ENCODE results near the gene AGRN. TPM values are rescaled to one million over a fixed set of nuclear protein-coding genes. Genes with fewer than 3 reads are reported as not detected.
A peak's percentile ranks its signal among the peaks of the same experiment; 100 is the strongest.

AGRN gene
- total RNA-seq, 1 experiment from 2014 or later, result 286 TPM

GRCh38 chr1:1068517-1069055, 48.7 kb downstream of the AGRN start:
- Mint-ChIP-seq H3K27ac (ENCODE audit: low read depth, unreplicated experiment) (no peak overlapping the region), H3K9me3 (ENCODE audit: unreplicated experiment) (no peaks in the 10 kb centered on the region), H3K36me3 (ENCODE audit: insufficient read depth, unreplicated experiment) (no peaks in the 10 kb centered on the region), H3K27me3 (ENCODE audit: insufficient read depth, unreplicated experiment) (no peaks in the 10 kb centered on the region), H3K4me3 (ENCODE audit: unreplicated experiment) (peak overlapping the region; percentile 56), H3K4me1 (ENCODE audit: insufficient read depth, unreplicated experiment) (no peaks in the 10 kb centered on the region)
- ChIA-PET CTCF (interaction anchor here (0.8 to 0.9 kb wide), 2 partner anchors 46 to 85 kb away, joined by 3 to 4 read pairs; no protein-coding TSS in a partner anchor), POLR2A (interaction anchor here (0.7 kb wide), 1 partner anchor 12 kb away, joined by 5 read pairs; no protein-coding TSS in a partner anchor)
- intact Hi-C loops (cut with micrococcal nuclease), result no loop called here
- no TSS peak for BruUV-seq (replicated peaks)
- no peak for DNase-seq (ENCODE audit: unreplicated experiment)
- TF ChIP-seq, protein P1, sequence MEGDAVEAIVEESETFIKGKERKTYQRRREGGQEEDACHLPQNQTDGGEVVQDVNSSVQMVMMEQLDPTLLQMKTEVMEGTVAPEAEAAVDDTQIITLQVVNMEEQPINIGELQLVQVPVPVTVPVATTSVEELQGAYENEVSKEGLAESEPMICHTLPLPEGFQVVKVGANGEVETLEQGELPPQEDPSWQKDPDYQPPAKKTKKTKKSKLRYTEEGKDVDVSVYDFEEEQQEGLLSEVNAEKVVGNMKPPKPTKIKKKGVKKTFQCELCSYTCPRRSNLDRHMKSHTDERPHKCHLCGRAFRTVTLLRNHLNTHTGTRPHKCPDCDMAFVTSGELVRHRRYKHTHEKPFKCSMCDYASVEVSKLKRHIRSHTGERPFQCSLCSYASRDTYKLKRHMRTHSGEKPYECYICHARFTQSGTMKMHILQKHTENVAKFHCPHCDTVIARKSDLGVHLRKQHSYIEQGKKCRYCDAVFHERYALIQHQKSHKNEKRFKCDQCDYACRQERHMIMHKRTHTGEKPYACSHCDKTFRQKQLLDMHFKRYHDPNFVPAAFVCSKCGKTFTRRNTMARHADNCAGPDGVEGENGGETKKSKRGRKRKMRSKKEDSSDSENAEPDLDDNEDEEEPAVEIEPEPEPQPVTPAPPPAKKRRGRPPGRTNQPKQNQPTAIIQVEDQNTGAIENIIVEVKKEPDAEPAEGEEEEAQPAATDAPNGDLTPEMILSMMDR (IDR thresholded peaks at IDR 0.05; ENCODE audit: unreplicated experiment), result no peak

DNA sequence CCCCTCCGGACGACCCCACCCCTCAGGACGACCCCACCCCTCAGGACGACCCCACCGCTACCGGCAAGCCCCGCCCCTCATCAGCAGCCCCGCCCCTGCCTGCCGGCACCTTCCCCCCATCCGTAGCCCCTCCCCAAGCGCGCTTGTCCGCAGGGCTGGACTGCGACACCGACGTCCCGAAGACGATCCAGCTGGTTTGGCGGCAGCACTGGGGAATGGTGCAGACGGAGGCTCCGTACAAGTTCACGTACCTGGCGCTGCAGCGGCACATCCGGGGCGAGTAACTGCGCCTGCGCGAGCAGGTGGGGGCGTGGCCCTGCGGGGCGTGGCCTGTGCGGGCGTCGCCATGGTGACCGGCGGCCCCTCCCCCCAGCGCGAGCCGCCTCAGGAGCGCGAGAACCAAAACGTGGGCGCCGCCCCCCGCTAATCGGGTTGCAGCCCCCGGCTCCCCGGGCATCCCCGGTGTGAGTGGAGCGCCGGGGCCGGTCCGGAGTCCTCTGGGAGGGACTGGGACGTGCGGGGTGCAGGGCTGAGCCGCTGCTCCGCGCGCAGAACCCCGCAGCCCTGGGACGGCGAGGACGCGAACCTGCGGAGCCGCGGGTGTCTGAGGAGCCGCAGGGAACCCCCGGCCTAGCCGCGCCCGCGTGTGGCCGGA, 49.3 kb downstream of the AGRN start:
- Mint-ChIP-seq H3K9me3 (ENCODE audit: unreplicated experiment) (no peaks in the 10 kb centered on the region), H3K27me3 (ENCODE audit: insufficient read depth, unreplicated experiment) (no peaks in the 10 kb centered on the region), H3K27ac (ENCODE audit: low read depth, unreplicated experiment) (no peak overlapping the region), H3K36me3 (ENCODE audit: insufficient read depth, unreplicated experiment) (no peaks in the 10 kb centered on the region), H3K4me1 (ENCODE audit: insufficient read depth, unreplicated experiment) (peaks cover 3% of the 10 kb centered on the region), H3K4me3 (ENCODE audit: unreplicated experiment) (peak overlapping the region; percentile 56)
- intact Hi-C loops (cut with micrococcal nuclease), result no loop called here
- ChIA-PET CTCF (interaction anchor here (0.8 to 1.0 kb wide), 2 partner anchors 46 to 86 kb away, joined by 4 to 7 read pairs; no protein-coding TSS in a partner anchor), POLR2A (interaction anchor here (0.6 to 0.7 kb wide), 2 partner anchors 77 to 256 kb away, joined by 3 read pairs; no protein-coding TSS in a partner anchor)
- peak; percentile 71 for DNase-seq (ENCODE audit: unreplicated experiment)
- no TSS peak for BruUV-seq (replicated peaks)
- TF ChIP-seq, protein P1 (IDR thresholded peaks at IDR 0.05; ENCODE audit: unreplicated experiment), result no peak

GRCh38 chr1:1069711-1070676, 50.1 kb downstream of the AGRN start:
- no peak for DNase-seq (ENCODE audit: unreplicated experiment)
- Mint-ChIP-seq H3K9me3 (ENCODE audit: unreplicated experiment) (no peaks in the 10 kb centered on the region), H3K4me3 (ENCODE audit: unreplicated experiment) (peak overlapping the region; percentile 16), H3K36me3 (ENCODE audit: insufficient read depth, unreplicated experiment) (no peaks in the 10 kb centered on the region), H3K4me1 (ENCODE audit: insufficient read depth, unreplicated experiment) (peaks cover 10% of the 10 kb centered on the region), H3K27me3 (ENCODE audit: insufficient read depth, unreplicated experiment) (no peaks in the 10 kb centered on the region), H3K27ac (ENCODE audit: low read depth, unreplicated experiment) (no peak overlapping the region)
- ChIA-PET CTCF (interaction anchor here (0.6 to 1.0 kb wide), 2 partner anchors 25 to 87 kb away, joined by 3 to 7 read pairs; no protein-coding TSS in a partner anchor), POLR2A (interaction anchor here (0.6 to 0.7 kb wide), 2 partner anchors 78 to 255 kb away, joined by 3 read pairs; no protein-coding TSS in a partner anchor)
- intact Hi-C loops (cut with micrococcal nuclease), result no loop called here
- BruUV-seq (replicated peaks), result no TSS peak
- TF ChIP-seq, protein P1 (IDR thresholded peaks at IDR 0.05; ENCODE audit: unreplicated experiment), result no peak
